Natural killer cell (primary cell): ENCODE data around the gene KCTD17. TPM values are rescaled to one million over a fixed set of nuclear protein-coding genes. Genes with fewer than 3 reads are reported as not detected.

Source experiments
- ATAC-seq, 3 donors: fragments of 150-1000 bp in 2 of 3; fragments of 200-7000 bp in 1 of 3; cut with Tn5 transposase; 1 replicate in 1 of 3; 2 replicates in 2 of 3; pipeline ENCODE4 v1.10.0; 2021; ENCODE audit warnings: mild to moderate bottlenecking in 2 of 3, moderate library complexity in 2 of 3
- DNase-seq, 2 donors: peaks; one replicate each; pipeline versions ENCODE4 v3.0.0 to v3.0.0-alpha.2; 2013 to 2021; ENCODE audit warnings: mixed read lengths in 1 of 2
- H3K27ac ChIP-seq: one replicate; pipeline ENCODE4 v1.5.1; 2013; ENCODE audit warnings: mild to moderate bottlenecking, low read length
- H3K27me3 ChIP-seq: one replicate; pipeline ENCODE4 v1.6.1; 2013; ENCODE audit warnings: low read length; ENCODE audit not compliant: control insufficient read depth, insufficient read depth
- H3K36me3 ChIP-seq: one replicate; pipeline ENCODE4 v1.6.1; 2013; ENCODE audit warnings: low read length; ENCODE audit not compliant: control insufficient read depth, insufficient read depth
- H3K4me1 ChIP-seq: one replicate; pipeline ENCODE4 v1.6.1; 2013; ENCODE audit warnings: low read length; ENCODE audit not compliant: control insufficient read depth, insufficient read depth
- H3K4me3 ChIP-seq: one replicate; pipeline ENCODE4 v1.5.1; 2013; ENCODE audit warnings: low read length
- H3K9me3 ChIP-seq: one replicate; pipeline ENCODE4 v1.6.1; 2013; ENCODE audit warnings: low read length; ENCODE audit not compliant: control insufficient read depth, insufficient read depth
- H3K27ac Mint-ChIP-seq, 2 donors: one replicate each; pipeline ENCODE4 v1.8.0; 2022; ENCODE audit warnings: mild to moderate bottlenecking in 2 of 2, mixed read lengths in 2 of 2, moderate library complexity in 1 of 2
- H3K27me3 Mint-ChIP-seq, 2 donors: one replicate each; pipeline ENCODE4 v1.8.0; 2022; ENCODE audit warnings: low read depth in 2 of 2, mixed read lengths in 2 of 2
- H3K36me3 Mint-ChIP-seq: one replicate; pipeline ENCODE4 v1.8.0; 2022; ENCODE audit warnings: mixed read lengths
- H3K4me1 Mint-ChIP-seq, 2 donors: one replicate each; pipeline ENCODE4 v1.8.0; 2022; ENCODE audit warnings: mixed read lengths in 2 of 2
- H3K4me3 Mint-ChIP-seq: one replicate; pipeline ENCODE4 v1.8.0; 2022; ENCODE audit warnings: mild to moderate bottlenecking, moderate library complexity, mixed read lengths
- H3K9me3 Mint-ChIP-seq, 2 donors: one replicate each; pipeline ENCODE4 v1.8.0; 2022; ENCODE audit warnings: mixed read lengths in 2 of 2
- WGBS: methylation state at CpG from one replicate; pipeline ENCODE4 v1.1.7; 2013; ENCODE audit warnings: missing lambda C conversion rate; ENCODE audit not compliant: insufficient coverage; 5-methylcytosine and 5-hydroxymethylcytosine counted together
- intact Hi-C: fragments of 100-400 bp; cut with micrococcal nuclease; formaldehyde crosslinking; loops from one replicate; pipeline ENCODE4 v1.14.2; 2022
- total RNA-seq, 4 donors: library from RNA; stranded (reverse); fragments of 120-200 nt in 1 of 4; gene quantifications; one replicate each; pipeline versions ENCODE4 v1.2.3 to v1.2.4, GENCODE V29; 2013 to 2022
- TF ChIP-seq, protein P1 (sequence below): fragments of 200-600 bp; IDR thresholded peaks from one replicate; pipeline ENCODE4 v1.8.0; 2022; ENCODE audit warnings: antibody characterized with exemption

KCTD17 gene
- total RNA-seq, 3 donors from 2014 or later (not counting 1 experiment from before 2014, with no cell fraction given): 21.3 to 29.4 (median 22.9) TPM

DNA sequence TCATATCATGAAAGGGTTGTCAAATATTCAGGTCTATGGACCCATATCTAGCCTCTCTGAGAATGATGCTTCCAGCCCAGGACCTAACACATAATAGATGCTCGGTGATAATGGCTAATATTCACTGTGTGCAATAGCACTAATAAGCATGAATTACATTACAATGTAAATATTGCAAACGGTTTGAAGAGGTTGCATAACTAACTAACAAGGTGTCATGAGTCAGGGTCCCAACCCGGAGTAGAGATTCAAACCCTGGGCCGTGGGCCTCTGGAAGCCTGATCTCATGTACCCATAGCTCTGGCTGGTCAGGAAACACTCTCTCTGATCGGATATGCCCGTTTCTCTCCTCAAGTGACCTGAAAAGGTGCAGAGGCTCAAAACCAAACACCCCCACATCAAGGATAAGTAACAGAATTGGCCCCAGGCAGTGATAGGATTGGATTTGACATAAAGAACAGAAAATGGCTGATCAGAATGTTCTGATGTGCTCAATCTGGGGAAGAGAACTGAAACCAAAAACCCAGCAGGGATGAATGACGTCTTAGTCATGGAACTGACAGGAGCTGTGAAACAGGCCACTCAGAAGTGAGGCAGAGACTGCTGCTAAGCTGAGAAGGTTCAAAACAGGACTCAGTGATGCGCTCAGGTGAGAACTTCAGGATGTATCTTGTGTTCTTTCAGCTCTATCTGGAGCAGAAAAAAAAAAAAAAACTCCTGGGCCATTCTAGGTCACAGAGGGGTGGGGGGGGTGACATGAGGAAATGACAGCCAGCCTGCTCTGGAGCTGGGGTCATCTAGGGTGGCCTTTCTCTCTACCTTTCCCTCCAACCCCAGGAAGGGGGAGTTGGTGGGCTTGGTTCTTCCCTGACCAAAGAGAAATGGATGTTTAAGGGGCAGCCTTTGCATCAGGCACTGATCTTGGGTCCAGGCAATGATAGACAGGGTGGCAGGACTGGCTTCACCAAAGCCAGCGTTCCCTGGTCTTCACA is 6.6 kb upstream of the KCTD17 start:
- intact Hi-C loops: no loop called here
- TF ChIP-seq, protein P1, sequence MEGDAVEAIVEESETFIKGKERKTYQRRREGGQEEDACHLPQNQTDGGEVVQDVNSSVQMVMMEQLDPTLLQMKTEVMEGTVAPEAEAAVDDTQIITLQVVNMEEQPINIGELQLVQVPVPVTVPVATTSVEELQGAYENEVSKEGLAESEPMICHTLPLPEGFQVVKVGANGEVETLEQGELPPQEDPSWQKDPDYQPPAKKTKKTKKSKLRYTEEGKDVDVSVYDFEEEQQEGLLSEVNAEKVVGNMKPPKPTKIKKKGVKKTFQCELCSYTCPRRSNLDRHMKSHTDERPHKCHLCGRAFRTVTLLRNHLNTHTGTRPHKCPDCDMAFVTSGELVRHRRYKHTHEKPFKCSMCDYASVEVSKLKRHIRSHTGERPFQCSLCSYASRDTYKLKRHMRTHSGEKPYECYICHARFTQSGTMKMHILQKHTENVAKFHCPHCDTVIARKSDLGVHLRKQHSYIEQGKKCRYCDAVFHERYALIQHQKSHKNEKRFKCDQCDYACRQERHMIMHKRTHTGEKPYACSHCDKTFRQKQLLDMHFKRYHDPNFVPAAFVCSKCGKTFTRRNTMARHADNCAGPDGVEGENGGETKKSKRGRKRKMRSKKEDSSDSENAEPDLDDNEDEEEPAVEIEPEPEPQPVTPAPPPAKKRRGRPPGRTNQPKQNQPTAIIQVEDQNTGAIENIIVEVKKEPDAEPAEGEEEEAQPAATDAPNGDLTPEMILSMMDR: no peak
- 79% methylated on average over 9 of the region's 9 CpGs for WGBS
- H3K27me3 ChIP-seq: no peaks in the 10 kb centered on the region
- Mint-ChIP-seq H3K36me3 (no peaks in the 10 kb centered on the region), H3K27ac (no peak overlapping the region), H3K27me3 (peaks cover 0 to 5% of the 10 kb centered on the region in 2 donors), H3K9me3 (no peaks in the 10 kb centered on the region), H3K4me3 (no peak overlapping the region), H3K4me1 (no peaks in the 10 kb centered on the region)
- DNase-seq (no peak), ATAC-seq (no peak)
- no peaks in the 10 kb centered on the region for H3K4me1 ChIP-seq
- H3K4me3 ChIP-seq: no peak overlapping the region
- no peaks in the 10 kb centered on the region for H3K9me3 ChIP-seq
- H3K36me3 ChIP-seq: no peaks in the 10 kb centered on the region
- H3K27ac ChIP-seq: no peak overlapping the region

DNA sequence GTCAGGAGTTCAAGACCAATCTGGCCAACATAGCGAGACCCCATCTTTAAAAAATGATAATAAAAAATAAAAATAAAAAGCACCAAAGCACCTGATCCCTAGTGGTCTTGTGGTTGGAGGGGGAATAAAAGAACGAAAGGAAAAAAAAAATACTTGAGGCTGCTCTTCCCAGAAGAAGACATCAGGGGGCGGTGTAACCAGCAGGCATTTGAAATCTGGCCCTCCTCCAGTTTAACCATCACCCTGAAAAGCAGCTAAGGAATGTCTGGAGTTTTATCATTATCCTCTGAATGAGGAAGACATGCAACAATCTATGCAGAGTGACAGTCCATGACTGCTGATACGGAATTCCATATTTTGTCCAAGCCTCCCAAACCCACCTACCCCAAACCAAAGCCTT is 5.6 kb upstream of the KCTD17 start:
- H3K4me3 ChIP-seq: no peak overlapping the region
- no peaks in the 10 kb centered on the region for H3K36me3 ChIP-seq
- Mint-ChIP-seq H3K9me3 (no peaks in the 10 kb centered on the region), H3K27me3 (peaks cover 0 to 5% of the 10 kb centered on the region in 2 donors), H3K4me3 (no peak overlapping the region), H3K4me1 (no peaks in the 10 kb centered on the region), H3K27ac (no peak overlapping the region), H3K36me3 (no peaks in the 10 kb centered on the region)
- TF ChIP-seq, protein P1: peak; percentile 30
- intact Hi-C loops: no loop called here
- no peaks in the 10 kb centered on the region for H3K27me3 ChIP-seq
- ATAC-seq: peak in 1 of 3 donors; percentile 26
- DNase-seq: peak in 1 of 2 donors; percentile 44
- 35% methylated on average over 3 of the region's 4 CpGs for WGBS
- H3K4me1 ChIP-seq: no peaks in the 10 kb centered on the region
- H3K9me3 ChIP-seq: no peaks in the 10 kb centered on the region
- H3K27ac ChIP-seq: no peak overlapping the region

DNA sequence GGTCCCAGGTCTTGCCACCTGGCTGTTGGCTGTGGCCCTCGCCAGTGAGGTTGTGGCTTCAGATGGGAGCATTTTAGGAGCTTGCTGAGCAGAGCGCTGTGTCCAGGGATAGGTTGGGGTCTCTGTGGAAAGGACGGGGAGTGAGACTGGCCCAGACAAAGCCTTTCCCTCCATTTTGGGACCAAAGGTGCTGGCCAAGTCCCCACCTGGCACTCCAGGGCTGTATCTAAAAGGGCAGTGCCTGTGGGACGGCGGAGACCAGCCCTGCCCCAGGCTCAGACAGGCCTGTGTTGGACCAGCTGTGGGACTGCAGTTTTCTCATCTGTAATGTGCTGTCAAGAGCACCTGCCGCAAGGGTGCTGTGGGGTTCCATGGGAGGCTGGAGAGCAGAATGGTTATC is 5.0 kb upstream of the KCTD17 start:
- Mint-ChIP-seq H3K27me3 (peaks cover 0 to 2% of the 10 kb centered on the region in 2 donors), H3K9me3 (no peaks in the 10 kb centered on the region), H3K27ac (no peak overlapping the region), H3K4me1 (no peaks in the 10 kb centered on the region), H3K4me3 (no peak overlapping the region), H3K36me3 (no peaks in the 10 kb centered on the region)
- Histone ChIP-seq H3K36me3 (no peaks in the 10 kb centered on the region), H3K4me3 (no peak overlapping the region), H3K9me3 (no peaks in the 10 kb centered on the region), H3K27ac (no peak overlapping the region), H3K4me1 (peaks cover 3% of the 10 kb centered on the region), H3K27me3 (no peaks in the 10 kb centered on the region)
- 94% methylated on average over 6 of the region's 6 CpGs for WGBS
- ATAC-seq (no peak), DNase-seq (no peak)
- TF ChIP-seq, protein P1: no peak
- intact Hi-C loops: no loop called here
